HepG2 (cell line): ENCODE measurements around the gene HBQ1. TPM values are rescaled to one million over a fixed set of nuclear protein-coding genes. Genes with fewer than 3 reads are reported as not detected.

Experiments
- EEA1 ChIP-seq: sonication (generic); formaldehyde crosslinking; IDR thresholded peaks from 2 replicates; pipeline ENCODE4 v1.5.1; 2020; ENCODE audit warnings: mild to moderate bottlenecking, missing genetic modification reagents, borderline replicate concordance
- ESRRA ChIP-seq: sonication (generic); formaldehyde crosslinking; IDR thresholded peaks from 2 replicates; pipeline ENCODE4 v1.5.1; 2020; ENCODE audit warnings: mild to moderate bottlenecking, low read depth, missing genetic modification reagents
- FOXO1 ChIP-seq: sonication (generic); formaldehyde crosslinking; IDR thresholded peaks from 2 replicates; pipeline ENCODE4 v1.4.0; 2020; ENCODE audit warnings: missing genetic modification reagents
- HHEX ChIP-seq: IDR thresholded peaks from 2 replicates; pipeline ENCODE4 v1.6.1; 2016; ENCODE audit warnings: control low read depth
- HMGXB4 ChIP-seq, 2 experiments: sonication (generic) in 1 of 2; formaldehyde crosslinking in 1 of 2; IDR thresholded peaks; 2 replicates each; pipeline versions ENCODE4 v1.4.0 to v1.6.1; 2018 to 2020; ENCODE audit warnings: missing genetic modification reagents in 2 of 2, borderline replicate concordance in 1 of 2, low read depth in 1 of 2, mild to moderate bottlenecking in 1 of 2, missing biosample characterization in 1 of 2
- JUND ChIP-seq: sonication (generic); formaldehyde crosslinking; IDR thresholded peaks from 2 replicates; pipeline ENCODE4 v1.8.0; 2022; ENCODE audit warnings: mild to moderate bottlenecking, missing genetic modification reagents
- MTERF4 ChIP-seq: sonication (generic); formaldehyde crosslinking; IDR thresholded peaks from 2 replicates; pipeline ENCODE4 v1.8.0; 2023; ENCODE audit warnings: mild to moderate bottlenecking, missing genetic modification reagents
- MYC ChIP-seq: sonication (generic); formaldehyde crosslinking; IDR thresholded peaks from 2 replicates; pipeline ENCODE4 v1.9.0; 2021; ENCODE audit warnings: missing genetic modification reagents, borderline replicate concordance
- NFE2L2 ChIP-seq: fragments of 150-350 bp; IDR thresholded peaks from 2 replicates; pipeline ENCODE4 v1.6.1; 2014; ENCODE audit warnings: low read length
- POGZ ChIP-seq: sonication (generic); formaldehyde crosslinking; IDR thresholded peaks from 2 replicates; pipeline ENCODE4 v1.4.0; 2020; ENCODE audit warnings: mild to moderate bottlenecking, missing genetic modification reagents
- POLR2A ChIP-seq, 2 experiments: IDR thresholded peaks; 2 replicates each; pipeline ENCODE4 v1.6.1; 2011; ENCODE audit warnings: low read depth in 2 of 2, low read length in 2 of 2, mild to moderate bottlenecking in 1 of 2, moderate library complexity in 1 of 2; ENCODE audit not compliant: insufficient read depth in 1 of 2
- RFX3 ChIP-seq: IDR thresholded peaks from 2 replicates; pipeline ENCODE4 v1.6.1; 2016; ENCODE audit warnings: missing biosample characterization, missing genetic modification reagents
- SMAD3 ChIP-seq: sonication (generic); formaldehyde crosslinking; IDR thresholded peaks from 2 replicates; pipeline ENCODE4 v1.4.0; 2020; ENCODE audit warnings: missing genetic modification reagents
- SNAPC2 ChIP-seq: sonication (generic); formaldehyde crosslinking; IDR thresholded peaks from 2 replicates; pipeline ENCODE4 v1.8.1; 2022; ENCODE audit warnings: mild to moderate bottlenecking, missing genetic modification reagents
- ZFP37 ChIP-seq: sonication (generic); formaldehyde crosslinking; IDR thresholded peaks from 2 replicates; pipeline ENCODE4 v1.4.0; 2020; ENCODE audit warnings: missing genetic modification reagents, borderline replicate concordance
- ZGPAT ChIP-seq: IDR thresholded peaks from 2 replicates; pipeline ENCODE4 v1.6.1; 2016; ENCODE audit warnings: mild to moderate bottlenecking
- ZNF207 ChIP-seq: fragments of 450-650 bp; IDR thresholded peaks from 2 replicates; pipeline ENCODE4 v1.6.1; 2016; ENCODE audit warnings: antibody characterized with exemption, borderline replicate concordance
- ZNF230 ChIP-seq: sonication (generic); formaldehyde crosslinking; IDR thresholded peaks from 2 replicates; pipeline ENCODE4 v1.4.0; 2020; ENCODE audit warnings: mild to moderate bottlenecking, missing genetic modification reagents
- ZNF296 ChIP-seq: sonication (generic); formaldehyde crosslinking; conservative IDR thresholded peaks from 2 replicates; pipeline ENCODE4 v1.5.0; 2020; ENCODE audit warnings: mild to moderate bottlenecking, missing genetic modification reagents
- ZNF556 ChIP-seq: sonication (generic); formaldehyde crosslinking; IDR thresholded peaks from 2 replicates; pipeline ENCODE4 v1.4.0; 2020; ENCODE audit warnings: mild to moderate bottlenecking, missing genetic modification reagents, borderline replicate concordance
- polyA plus RNA-seq, 8 experiments: library from polyadenylated mRNA; depleted of rRNA in 3 of 8; stranded (reverse) in 7 of 8; unstranded in 1 of 8; fragments of >200 nt; fragmentation: Illumina TruSeq in 4 of 8; extraction: Trizol in 4 of 8; gene quantifications; 2 replicates each; pipeline versions ENCODE4 v1.2.1 to v1.2.3, GENCODE V29; 2011 to 2016; ENCODE audit warnings: low read depth in 4 of 8, missing spikeins in 1 of 8, mixed read lengths in 1 of 8; ENCODE audit not compliant: insufficient read depth in 1 of 8
- total RNA-seq, 5 experiments: library from RNA; depleted of rRNA; stranded (reverse); fragments of >200 nt; fragmentation: Illumina TruSeq; extraction: Trizol; gene quantifications; 2 replicates each; pipeline ENCODE4 v1.2.3, GENCODE V29; 2016; ENCODE audit warnings: low read depth in 1 of 5
- TF ChIP-seq, protein P1 (sequence below): sonication (generic); formaldehyde crosslinking; IDR thresholded peaks from 2 replicates; pipeline ENCODE4 v1.4.0; 2020; ENCODE audit warnings: missing genetic modification reagents
- TF ChIP-seq, protein P2 (sequence below): sonication (generic); formaldehyde crosslinking; IDR thresholded peaks from 2 replicates; pipeline ENCODE4 v1.8.1; 2023; ENCODE audit warnings: mild to moderate bottlenecking, moderate library complexity, missing genetic modification reagents

Gene HBQ1
- total and polyA plus RNA-seq, 2 of the 13 experiments (the other 11 are each of a cell fraction or from before 2014, with no cell fraction given): 4.9 to 7.4 TPM

GRCh38 chr16:228852-229730, 48.8 kb downstream of the HBQ1 start, which contains the start of gene LUC7L (continued):
- peak; percentile 82 to 94 for TF ChIP-seq HMGXB4 (CRISPR knock-in tag; IDR thresholded peaks at IDR 0.05; ENCODE audit: borderline replicate concordance in 1 of 2, low read depth in 1 of 2)
- TF ChIP-seq ZNF207: no peak
- TF ChIP-seq NFE2L2: no peak
- TF ChIP-seq ZGPAT (CRISPR knock-in tag): peak; percentile 99
- no peak for TF ChIP-seq ZNF296 (CRISPR knock-in tag)
- TF ChIP-seq HHEX (CRISPR knock-in tag): no peak
- TF ChIP-seq, protein P1, sequence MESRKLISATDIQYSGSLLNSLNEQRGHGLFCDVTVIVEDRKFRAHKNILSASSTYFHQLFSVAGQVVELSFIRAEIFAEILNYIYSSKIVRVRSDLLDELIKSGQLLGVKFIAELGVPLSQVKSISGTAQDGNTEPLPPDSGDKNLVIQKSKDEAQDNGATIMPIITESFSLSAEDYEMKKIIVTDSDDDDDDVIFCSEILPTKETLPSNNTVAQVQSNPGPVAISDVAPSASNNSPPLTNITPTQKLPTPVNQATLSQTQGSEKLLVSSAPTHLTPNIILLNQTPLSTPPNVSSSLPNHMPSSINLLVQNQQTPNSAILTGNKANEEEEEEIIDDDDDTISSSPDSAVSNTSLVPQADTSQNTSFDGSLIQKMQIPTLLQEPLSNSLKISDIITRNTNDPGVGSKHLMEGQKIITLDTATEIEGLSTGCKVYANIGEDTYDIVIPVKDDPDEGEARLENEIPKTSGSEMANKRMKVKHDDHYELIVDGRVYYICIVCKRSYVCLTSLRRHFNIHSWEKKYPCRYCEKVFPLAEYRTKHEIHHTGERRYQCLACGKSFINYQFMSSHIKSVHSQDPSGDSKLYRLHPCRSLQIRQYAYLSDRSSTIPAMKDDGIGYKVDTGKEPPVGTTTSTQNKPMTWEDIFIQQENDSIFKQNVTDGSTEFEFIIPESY (CRISPR knock-in tag): peak; percentile 71
- TF ChIP-seq RFX3 (CRISPR knock-in tag): peak; percentile 19; the same call in 1 of the 2 replicates
- TF ChIP-seq JUND (CRISPR knock-in tag): peak; percentile 86
- peak; percentile 85 to 97 for TF ChIP-seq POLR2A (IDR thresholded peaks at IDR 0.05; ENCODE audit: insufficient read depth in 1 of 2, low read depth in 2 of 2, low read length in 2 of 2)
- peak; percentile 79 for TF ChIP-seq ESRRA
- TF ChIP-seq MTERF4 (CRISPR knock-in tag): peak; percentile 83
- TF ChIP-seq FOXO1 (CRISPR knock-in tag): peak; percentile 90
- peak; percentile 97; the same call in 1 of the 2 replicates for TF ChIP-seq EEA1
- TF ChIP-seq, protein P2, sequence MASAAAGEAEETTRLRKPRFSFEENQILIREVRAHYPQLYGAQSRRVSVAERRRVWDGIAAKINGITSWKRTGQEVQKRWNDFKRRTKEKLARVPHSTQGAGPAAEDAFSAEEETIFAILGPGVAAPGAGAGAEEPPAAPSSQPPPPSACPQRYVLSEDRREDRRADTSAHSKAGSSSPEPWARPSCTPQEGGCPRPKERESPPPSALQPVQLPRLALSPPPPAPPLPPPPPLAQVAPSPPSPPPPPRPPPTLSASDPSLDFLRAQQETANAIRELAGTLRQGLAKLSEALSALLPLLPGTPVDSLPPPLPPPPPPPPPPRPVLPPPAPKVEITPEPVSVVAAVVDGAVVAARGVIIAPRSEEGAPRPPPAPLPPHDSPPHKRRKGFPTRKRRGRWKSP (CRISPR knock-in tag): peak; percentile 95
- TF ChIP-seq ZNF556 (CRISPR knock-in tag): peak; percentile 72; the same call in 1 of the 2 replicates
- TF ChIP-seq ZNF230 (CRISPR knock-in tag): peak; percentile 93
- peak; percentile 94 for TF ChIP-seq SMAD3 (CRISPR knock-in tag)
- peak; percentile 97 for TF ChIP-seq MYC (CRISPR knock-in tag)
- TF ChIP-seq POGZ (CRISPR knock-in tag): peak; percentile 79; the same call in 1 of the 2 replicates
- TF ChIP-seq ZFP37 (CRISPR knock-in tag): peak; percentile 92
- TF ChIP-seq SNAPC2 (CRISPR knock-in tag): peak; percentile 95
